Hindlimb muscle (tissue), 1 donor: ENCODE data around the gene TTC16. TPM values are rescaled to one million over a fixed set of nuclear protein-coding genes. Genes with fewer than 3 reads are reported as not detected.
A peak's percentile ranks its signal among the peaks of the same experiment; 100 is the strongest.

ENCODE experiments used
- DNase-seq: peaks from one replicate; pipeline ENCODE4 v3.0.0-alpha.2; 2013
- polyA plus RNA-seq: library from polyadenylated mRNA; unstranded; fragments of 120-200 nt; gene quantifications from one replicate; pipeline ENCODE4 v1.2.1, GENCODE V29; 2013; ENCODE audit not compliant: insufficient read length

Gene TTC16
- polyA plus RNA-seq, 1 donor = 0.04 TPM

- no peak for DNase-seq
These were observed 5.0 kb downstream of the TTC16 start for GRCh38 chr9:127720865-127721227.

GRCh38 chr9:127721391-127721821 is 5.5 kb downstream of the TTC16 start:
- DNase-seq = no peak

- no peak for DNase-seq
These were observed 6.3 kb downstream of the TTC16 start for GRCh38 chr9:127722055-127722745.

GRCh38 chr9:127723013-127723412 is 7.1 kb downstream of the TTC16 start:
- DNase-seq = no peak

GRCh38 chr9:127723444-127723843 is 7.6 kb downstream of the TTC16 start:
- DNase-seq = no peak

DNA sequence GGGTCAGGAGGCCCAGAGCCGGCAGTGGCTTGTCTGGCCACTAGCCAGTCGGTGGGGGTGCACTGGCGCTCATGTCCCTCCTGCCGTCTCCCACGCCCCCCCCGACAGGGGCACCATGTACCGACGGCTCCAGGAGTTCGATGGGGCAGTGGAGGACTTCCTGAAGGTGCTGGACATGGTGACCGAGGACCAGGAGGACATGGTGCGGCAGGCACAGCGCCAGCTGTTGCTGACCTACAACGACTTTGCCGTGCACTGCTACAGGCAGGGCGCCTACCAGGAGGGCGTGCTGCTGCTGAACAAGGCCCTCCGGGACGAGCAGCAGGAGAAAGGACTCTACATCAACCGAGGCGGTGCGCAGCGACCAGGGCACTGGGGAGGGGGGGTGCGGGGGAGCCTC is 8.1 kb downstream of the TTC16 start:
- no peak for DNase-seq

DNA sequence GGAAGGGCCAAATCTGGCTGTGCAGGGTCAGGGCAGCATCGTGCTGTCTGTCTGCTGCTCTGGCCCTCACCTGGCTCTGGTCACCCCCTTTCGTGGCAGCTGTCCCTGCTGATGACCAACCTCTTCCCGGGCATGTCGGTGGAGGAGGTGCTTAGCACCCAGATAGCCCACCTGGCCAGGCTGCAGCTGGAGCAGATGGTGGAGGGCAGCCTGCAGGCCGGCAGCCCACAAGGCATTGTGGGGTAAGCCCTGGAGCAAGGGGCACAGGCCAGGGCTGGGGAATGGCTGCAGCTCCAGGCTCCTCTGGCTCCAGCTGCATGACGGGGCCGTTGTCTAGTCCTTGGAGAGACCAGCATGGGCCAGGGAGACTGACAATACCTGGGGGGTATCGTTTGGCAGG is 11.0 kb downstream of the TTC16 start:
- DNase-seq = no peak

DNA sequence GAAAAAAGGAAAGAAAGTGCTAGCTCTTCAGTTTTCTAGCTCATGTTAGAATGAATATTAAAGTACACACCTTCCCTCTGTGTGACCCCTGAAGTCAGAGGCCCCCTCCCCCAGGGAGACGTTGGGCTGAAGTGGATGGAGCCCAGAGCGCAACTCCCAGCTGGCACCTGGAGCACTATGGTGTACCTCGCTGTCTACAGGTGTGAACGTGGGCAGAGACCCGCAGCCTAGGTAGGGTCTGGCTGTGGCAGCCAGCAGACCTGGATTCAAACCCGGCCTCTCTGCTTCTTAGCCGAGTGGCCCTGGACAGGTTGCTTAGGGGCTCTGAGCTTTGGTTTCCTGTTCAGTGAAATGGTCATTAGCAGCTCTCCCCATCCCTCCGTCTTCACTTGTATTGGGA is 12.9 kb downstream of the TTC16 start:
- DNase-seq = no peak

- DNase-seq = no peak
These were observed 13.8 kb downstream of the TTC16 start for GRCh38 chr9:127729522-127730256.

DNA sequence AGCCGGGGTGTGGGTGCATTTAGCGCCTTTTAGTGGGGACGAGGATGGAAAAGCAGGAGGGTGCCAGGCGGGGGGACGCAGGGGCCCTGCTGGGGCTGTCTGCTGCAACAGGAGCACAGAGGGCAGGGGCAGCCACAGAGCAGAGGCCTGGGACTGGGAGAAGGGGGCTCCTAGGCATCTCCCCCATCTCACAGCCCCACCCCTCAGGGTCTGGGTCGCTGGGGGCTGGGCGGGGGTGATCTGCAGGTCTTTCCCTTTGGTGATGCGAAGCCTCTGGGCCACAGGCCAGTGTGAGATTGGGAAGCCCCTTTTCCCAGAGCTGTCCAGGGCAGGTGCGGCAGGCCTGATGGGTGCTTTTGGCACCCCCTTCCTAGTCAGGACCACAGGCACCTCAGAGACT is 14.4 kb downstream of the TTC16 start:
- no peak for DNase-seq

- no peak for DNase-seq
These were observed 15.0 kb downstream of the TTC16 start for GRCh38 chr9:127730799-127731410.

DNA sequence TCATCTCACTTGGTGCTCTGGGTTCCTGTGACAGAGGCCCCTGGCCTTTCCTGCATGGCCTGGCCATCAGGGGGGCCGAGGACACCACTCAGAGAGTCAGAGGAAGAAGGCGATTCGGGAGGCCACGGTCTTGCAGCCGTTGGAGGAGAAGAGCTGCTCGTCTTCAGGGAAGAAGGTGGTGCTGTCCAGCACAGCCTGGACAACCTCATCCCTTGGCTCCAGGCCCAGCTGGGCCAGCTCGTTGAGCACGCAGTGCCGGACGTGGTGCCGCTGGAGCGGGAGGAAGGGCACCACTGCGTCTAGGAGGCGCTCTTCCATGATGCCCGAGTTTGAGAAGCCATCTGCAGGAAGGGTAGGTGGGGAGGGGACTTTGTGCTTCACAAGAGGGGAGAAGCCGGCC is 16.1 kb downstream of the TTC16 start:
- DNase-seq = no peak

- no peak for DNase-seq
These were observed 16.6 kb downstream of the TTC16 start for GRCh38 chr9:127732444-127732843.

DNA sequence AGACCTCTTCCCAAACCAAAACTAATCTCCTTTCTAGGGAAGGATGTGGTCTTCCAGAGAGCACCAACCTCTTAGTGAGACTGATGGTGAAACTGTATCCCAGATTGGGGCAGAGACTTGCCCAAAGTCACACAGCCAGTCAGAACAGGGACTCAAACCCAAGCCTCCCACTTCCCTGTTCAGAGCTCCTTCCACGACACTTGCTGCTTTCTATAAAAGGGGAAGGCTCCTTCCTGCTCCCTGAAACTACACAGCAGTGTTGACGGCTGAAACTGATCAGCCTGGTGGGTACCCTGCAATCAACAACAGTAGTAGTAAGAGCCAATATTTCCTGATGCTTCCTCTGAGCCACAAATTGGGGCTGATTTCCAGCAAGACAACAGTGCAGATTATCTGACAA is 17.7 kb downstream of the TTC16 start:
- DNase-seq = no peak

DNA sequence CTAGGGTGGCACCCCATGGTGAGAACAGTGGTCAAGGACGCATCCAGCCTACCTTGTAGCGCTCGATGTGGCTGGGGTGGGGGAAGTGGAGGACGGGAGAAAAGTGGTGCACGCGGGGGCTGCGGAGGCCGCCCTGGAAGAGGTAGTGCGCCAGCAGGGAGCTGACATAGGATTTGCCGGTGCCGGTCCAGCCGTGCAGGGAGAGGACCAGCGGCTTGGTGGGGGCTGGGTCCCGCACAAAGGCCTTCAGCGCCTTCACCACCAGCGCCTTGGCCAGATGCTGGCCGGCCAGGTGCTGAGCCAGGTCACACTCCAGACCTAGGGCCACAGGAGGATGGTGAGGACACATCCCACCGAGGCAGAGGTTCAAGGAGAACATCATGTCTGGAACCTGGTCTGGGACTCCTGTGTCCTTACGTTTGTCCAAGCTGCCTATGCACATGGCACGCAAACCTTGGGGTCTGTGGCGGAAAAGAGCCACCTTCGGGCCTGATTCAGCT is 18.4 kb downstream of the TTC16 start:
- DNase-seq = no peak

DNA sequence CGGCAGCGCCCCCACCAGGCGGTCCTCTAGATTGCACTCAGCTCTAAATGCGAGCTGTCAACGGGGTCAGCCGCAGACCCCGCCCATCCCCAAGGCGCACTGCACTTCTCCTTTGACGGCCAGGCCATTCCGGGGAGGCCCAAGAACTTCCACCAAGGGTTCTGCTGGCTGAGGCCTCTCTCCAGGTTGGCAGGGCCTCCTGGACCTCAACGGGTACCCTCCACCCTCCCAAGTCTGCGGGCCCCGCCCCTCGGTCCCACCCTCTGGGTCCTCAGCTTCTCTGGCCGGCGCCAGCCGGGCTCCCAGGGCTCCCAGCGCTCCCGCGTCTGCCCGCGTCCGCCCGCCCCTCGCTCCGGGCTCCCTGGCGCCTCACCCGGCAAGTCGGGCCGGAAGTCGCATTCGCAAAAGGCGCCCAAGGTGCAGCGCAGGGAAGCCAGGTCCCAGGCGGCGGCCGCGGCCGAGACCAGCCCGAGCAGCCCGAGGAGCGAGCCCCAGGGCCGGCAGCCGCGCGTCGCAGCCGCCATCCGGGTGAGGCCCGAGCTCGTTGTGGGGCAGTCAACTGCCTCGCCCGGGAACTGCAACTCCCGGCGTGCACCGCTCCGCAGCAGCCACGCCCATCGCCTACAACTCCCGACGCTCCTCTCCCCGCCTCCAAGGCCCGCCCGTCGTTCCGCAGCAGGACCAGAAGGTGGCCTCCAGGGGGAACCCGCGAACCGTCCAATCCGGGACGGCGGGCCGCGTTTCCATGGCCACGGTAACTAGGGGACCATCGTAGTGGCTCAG is 19.1 kb downstream of the TTC16 start, which contains the start of gene TOR2A:
TSS of gene TOR2A (minus strand) at position 548 of the 783 bp plus-strand sequence. CDS start at position 524, 24 bp downstream.
- peak; percentile 97 for DNase-seq

DNA sequence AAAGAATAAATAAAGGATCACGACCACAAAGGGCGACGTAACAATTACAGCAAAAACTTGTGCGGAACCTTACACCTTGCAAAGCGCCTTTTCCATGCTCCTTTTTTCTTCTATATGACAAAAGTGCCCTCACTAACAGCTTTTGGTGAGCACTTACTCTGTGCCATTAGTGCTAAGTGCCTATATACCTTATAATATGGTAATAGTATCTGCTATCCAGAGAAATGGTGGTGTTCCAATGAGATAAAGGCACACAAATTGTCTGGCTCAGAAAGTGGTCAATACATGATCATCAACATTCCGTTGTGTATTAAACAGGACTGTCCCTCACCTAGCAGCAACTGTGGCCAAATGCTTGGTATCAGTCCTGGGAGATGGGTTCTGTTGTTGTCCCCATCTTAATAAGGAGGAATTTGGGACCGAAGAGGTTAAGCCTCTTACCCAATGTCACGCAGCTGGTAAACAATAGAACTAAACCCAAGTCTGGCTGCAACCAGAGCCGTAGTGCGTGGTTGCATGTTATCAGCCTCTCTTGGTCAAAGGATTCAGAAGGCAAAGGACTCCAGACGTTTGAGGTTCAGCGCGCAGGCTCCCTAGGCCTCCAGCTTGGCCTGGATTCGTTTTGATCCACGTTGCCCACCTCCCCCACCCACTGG is 19.8 kb downstream of the TTC16 start:
- DNase-seq = no peak

DNA sequence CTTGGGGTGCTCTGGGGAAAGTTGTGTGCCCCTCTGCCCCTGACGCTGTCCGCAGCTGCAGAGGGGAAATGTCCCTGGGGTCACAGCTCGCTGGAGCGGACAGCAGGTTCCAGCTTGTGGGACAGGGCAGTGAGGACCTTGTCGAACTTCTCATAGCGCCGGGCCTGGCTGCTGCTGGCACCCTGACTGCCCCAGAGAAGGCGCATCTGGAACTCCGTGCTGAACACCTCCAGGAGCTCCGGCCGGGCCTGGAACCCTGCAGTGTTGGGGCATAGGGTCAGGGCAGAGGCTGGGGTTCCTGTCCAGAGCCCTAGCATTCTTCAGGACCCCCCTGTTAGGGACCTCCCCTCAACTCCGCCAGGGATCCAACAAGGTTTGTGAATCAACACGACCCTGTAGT is 22.8 kb downstream of the TTC16 start:
- DNase-seq = no peak

- no peak for DNase-seq
These were observed 23.9 kb downstream of the TTC16 start for GRCh38 chr9:127739614-127740330.

DNA sequence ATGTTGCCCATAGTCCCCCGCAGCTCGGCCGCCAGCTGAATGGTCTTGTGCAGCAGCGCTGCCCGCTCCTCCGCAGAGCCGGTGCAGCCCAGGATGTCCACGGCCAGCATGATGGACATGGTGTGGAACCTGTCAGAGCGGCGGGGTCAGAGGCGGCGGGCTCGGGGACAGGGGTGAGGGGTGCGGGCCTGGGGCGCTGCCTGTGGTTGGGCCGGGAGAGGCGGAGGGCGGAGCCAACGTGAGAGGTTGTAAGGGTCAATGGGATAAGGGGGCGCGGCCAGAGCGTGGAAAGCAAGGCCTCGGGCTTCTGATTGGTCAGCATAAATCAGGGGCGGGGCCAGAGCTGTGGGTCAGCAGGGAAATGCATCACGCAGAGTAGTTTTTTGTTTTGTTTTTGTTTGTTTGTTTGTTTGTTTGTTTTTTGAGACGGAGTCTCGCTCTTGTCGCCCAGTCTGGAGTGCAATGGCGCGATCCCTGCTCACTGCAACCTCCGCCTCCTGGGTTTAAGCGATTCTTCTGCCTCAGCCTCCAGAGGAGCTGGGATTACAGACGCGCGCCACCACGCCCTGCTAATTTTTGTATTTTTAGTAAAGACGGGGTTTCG is 26.1 kb downstream of the TTC16 start:
- DNase-seq = no peak
